Keratinocyte (primary cell): ENCODE measurements around the gene DENND5A. TPM values are rescaled to one million over a fixed set of nuclear protein-coding genes. Genes with fewer than 3 reads are reported as not detected.

Source experiments
- DNase-seq: peaks from one replicate; pipeline ENCODE4 v3.0.0-alpha.2; 2011; ENCODE audit warnings: low read depth, missing footprints, low spot score
- FAIRE-seq: peaks from 2 replicates; lab custom pipeline; 2011; peaks lifted over from hg19 to GRCh38; lab: Jason Lieb, UNC
- H2AFZ ChIP-seq: 2 replicates; pipeline ENCODE4 v1.6.0; 2012; ENCODE audit warnings: low read length, control low read depth, inconsistent platforms; ENCODE audit not compliant: control insufficient read depth
- H3K27ac ChIP-seq: 2 replicates; pipeline ENCODE4 v1.5.1; 2011; ENCODE audit warnings: low read length; ENCODE audit not compliant: control insufficient read depth, insufficient read depth
- H3K27me3 ChIP-seq: 3 replicates; pipeline ENCODE4 v1.6.0; 2011; ENCODE audit warnings: low read length; ENCODE audit not compliant: control insufficient read depth, insufficient read depth; ENCODE audit errors: extremely low read depth
- H3K36me3 ChIP-seq, 2 experiments: 2 replicates in 1 of 2; 3 replicates in 1 of 2; pipeline ENCODE4 v1.5.1; 2011; ENCODE audit warnings: low read length in 2 of 2, mild to moderate bottlenecking in 1 of 2; ENCODE audit not compliant: control insufficient read depth in 2 of 2, insufficient read depth in 2 of 2; ENCODE audit errors: extremely low read depth in 1 of 2
- H3K4me1 ChIP-seq: 3 replicates; pipeline ENCODE4 v1.5.1; 2011; ENCODE audit warnings: low read length; ENCODE audit not compliant: control insufficient read depth, insufficient read depth; ENCODE audit errors: extremely low read depth
- H3K4me2 ChIP-seq: 3 replicates; pipeline ENCODE4 v1.6.0; 2011; ENCODE audit warnings: low read depth, low read length; ENCODE audit not compliant: control insufficient read depth, insufficient read depth; ENCODE audit errors: extremely low read depth
- H3K4me3 ChIP-seq, 3 experiments: fragments of 200-600 bp in 1 of 3; sonication (generic) in 1 of 3; 2 replicates in 2 of 3; 3 replicates in 1 of 3; pipeline ENCODE4 v1.5.1; 2011 to 2016; ENCODE audit warnings: low read length in 3 of 3, mild to moderate bottlenecking in 3 of 3, control low read depth in 2 of 3, inconsistent platforms in 1 of 3, low read depth in 1 of 3, mixed read lengths in 1 of 3, mixed run types in 1 of 3, moderate library complexity in 1 of 3; ENCODE audit not compliant: control insufficient read depth in 2 of 3, insufficient read depth in 2 of 3; ENCODE audit errors: extremely low read depth in 1 of 3
- H3K79me2 ChIP-seq: 2 replicates; pipeline ENCODE4 v1.6.0; 2012; ENCODE audit warnings: low read length; ENCODE audit not compliant: control insufficient read depth, insufficient read depth
- H3K9ac ChIP-seq: 3 replicates; pipeline ENCODE4 v1.6.0; 2011; ENCODE audit warnings: low read length; ENCODE audit not compliant: control insufficient read depth, insufficient read depth; ENCODE audit errors: extremely low read depth
- H3K9me1 ChIP-seq: 3 replicates; pipeline ENCODE4 v1.6.0; 2011; ENCODE audit warnings: low read length; ENCODE audit not compliant: control insufficient read depth, insufficient read depth; ENCODE audit errors: extremely low read depth
- H3K9me3 ChIP-seq: 2 replicates; pipeline ENCODE4 v1.5.1; 2012; ENCODE audit warnings: low read depth, low read length; ENCODE audit not compliant: control insufficient read depth
- H4K20me1 ChIP-seq: 3 replicates; pipeline ENCODE4 v1.6.0; 2011; ENCODE audit warnings: low read length; ENCODE audit not compliant: control insufficient read depth, insufficient read depth; ENCODE audit errors: extremely low read depth
- CTCF ChIP-seq, 3 experiments: IDR thresholded peaks in 1 of 3; conservative IDR thresholded peaks in 1 of 3; optimal IDR thresholded peaks in 1 of 3; 2 replicates in 2 of 3; 3 replicates in 1 of 3; pipeline versions ENCODE3 to v1.5.1; 2011; ENCODE audit warnings: low read length in 3 of 3, mild to moderate bottlenecking in 3 of 3, moderate library complexity in 2 of 3, control low read depth in 1 of 3, inconsistent platforms in 1 of 3; ENCODE audit not compliant: insufficient read depth in 2 of 3; ENCODE audit errors: extremely low read depth in 1 of 3
- EZH2 ChIP-seq: IDR thresholded peaks from one replicate; pipeline ENCODE4 v1.6.1; 2012; ENCODE audit warnings: inconsistent platforms, mild to moderate bottlenecking, low read length, moderate library complexity
- dilution Hi-C: fragments of 300-500 bp; cut with MboI; formaldehyde crosslinking; loops from one replicate; pipeline ENCODE4 v1.7.0; 2020; ENCODE audit warnings: low sequenced_read_pairs; ENCODE audit not compliant: extremely low pct_ligation_motif_present
- polyA plus RNA-seq, 5 experiments: library from polyadenylated mRNA; depleted of rRNA in 3 of 5; stranded (reverse) in 3 of 5; stranded (forward) in 1 of 5; unstranded in 1 of 5; fragments of >200 nt; gene quantifications; 1 replicate in 1 of 5; 2 replicates in 3 of 5; 3 replicates in 1 of 5; pipeline versions ENCODE4 v1.2.1 to v1.2.3, GENCODE V29; 2011 to 2012; ENCODE audit warnings: missing spikeins in 2 of 5, low read depth in 1 of 5, low replicate concordance in 1 of 5

Gene DENND5A
- polyA plus RNA-seq, 1 donor (not counting 4 experiments of a cell fraction or from before 2014, with no cell fraction given), result 49.1 TPM

GRCh38 chr11:9094420-9094819 is 170.7 kb downstream of the DENND5A start:
- dilution Hi-C loops, result no loop called here
- no peak for DNase-seq
- Histone ChIP-seq H3K4me3 (no peak overlapping the region), H3K79me2 (no peaks in the 10 kb centered on the region), H3K4me1 (peaks cover 6% of the 10 kb centered on the region), H3K27me3 (peaks cover 16% of the 10 kb centered on the region), H4K20me1 (no peaks in the 10 kb centered on the region), H3K27ac (no peak overlapping the region), H2AFZ (no peak overlapping the region), H3K9me1 (no peaks in the 10 kb centered on the region), H3K9me3 (no peaks in the 10 kb centered on the region), H3K4me2 (no peak overlapping the region), H3K36me3 (no peaks in the 10 kb centered on the region), H3K9ac (no peak overlapping the region)
- FAIRE-seq, result no peak
- TF ChIP-seq CTCF (optimal IDR thresholded peaks at IDR 0.05 in 1 of 3, IDR thresholded peaks at IDR 0.05 in 1 of 3, conservative IDR thresholded peaks at IDR 0.05 in 1 of 3; ENCODE audit: extremely low read depth in 1 of 3, insufficient read depth in 2 of 3, low read length in 3 of 3) (no peak), EZH2 (no peak)

- Histone ChIP-seq H3K9me1 (no peaks in the 10 kb centered on the region), H3K36me3 (no peaks in the 10 kb centered on the region), H4K20me1 (no peaks in the 10 kb centered on the region), H3K79me2 (no peaks in the 10 kb centered on the region), H3K27me3 (peaks cover 16% of the 10 kb centered on the region), H3K9ac (no peak overlapping the region), H3K9me3 (no peaks in the 10 kb centered on the region), H3K4me3 (no peak overlapping the region), H3K4me2 (no peak overlapping the region), H3K4me1 (peaks cover 8% of the 10 kb centered on the region), H3K27ac (no peak overlapping the region), H2AFZ (no peak overlapping the region)
- TF ChIP-seq EZH2 (no peak), CTCF (optimal IDR thresholded peaks at IDR 0.05 in 1 of 3, IDR thresholded peaks at IDR 0.05 in 1 of 3, conservative IDR thresholded peaks at IDR 0.05 in 1 of 3; ENCODE audit: extremely low read depth in 1 of 3, insufficient read depth in 2 of 3, low read length in 3 of 3) (peak; percentile 15 to 45 (median 26))
- DNase-seq, result no peak
- dilution Hi-C loops, result no loop called here
- FAIRE-seq, result peak; percentile 34
Measured at GRCh38 chr11:9092853-9093778, 172.0 kb downstream of the DENND5A start.
